Measurements from ENCODE around the gene ASB9.
A peak's percentile ranks its signal among the peaks of the same experiment; 100 is the strongest.

ASB9 gene

GRCh38 chrX:15241301-15241700 lies 28.6 kb downstream of the ASB9 start:
- ATAC-seq, result no peak

GRCh38 chrX:15240414-15240813 lies 29.5 kb downstream of the ASB9 start:
- ATAC-seq, result no peak

GRCh38 chrX:15236146-15236545 lies 33.7 kb downstream of the ASB9 start:
- no peak for ATAC-seq

- no peak for ATAC-seq
Observed at GRCh38 chrX:15235001-15235400, 34.9 kb downstream of the ASB9 start.

GRCh38 chrX:15233416-15234015 lies 36.4 kb downstream of the ASB9 start:
- peak; percentile 82 to 83 for ATAC-seq

- ATAC-seq, result no peak
Observed at GRCh38 chrX:15224747-15225146, 45.1 kb downstream of the ASB9 start.

GRCh38 chrX:15221321-15221720 lies 48.6 kb downstream of the ASB9 start:
- no peak for ATAC-seq

GRCh38 chrX:15217161-15217560 lies 52.7 kb downstream of the ASB9 start:
- ATAC-seq, result no peak

- ATAC-seq, result no peak
Observed at GRCh38 chrX:15216280-15216679, 53.6 kb downstream of the ASB9 start.

- no peak for ATAC-seq
Observed at GRCh38 chrX:15215366-15215765, 54.5 kb downstream of the ASB9 start.

- no peak for ATAC-seq
Observed at GRCh38 chrX:15214588-15214987, 55.3 kb downstream of the ASB9 start.

- no peak for ATAC-seq
Observed at GRCh38 chrX:15209096-15209495, 60.8 kb downstream of the ASB9 start.

- ATAC-seq, result peak; percentile 48 to 55
Observed at GRCh38 chrX:15207994-15208393, 61.9 kb downstream of the ASB9 start.

- ATAC-seq, result peak; percentile 59
Observed at GRCh38 chrX:15207384-15207783, 62.5 kb downstream of the ASB9 start.

GRCh38 chrX:15206306-15206705 lies 63.6 kb downstream of the ASB9 start:
- no peak for ATAC-seq

GRCh38 chrX:15204130-15204751 lies 65.6 kb downstream of the ASB9 start:
- peak; percentile 66 to 74 for ATAC-seq

- ATAC-seq, result no peak
Observed at GRCh38 chrX:15203694-15204093, 66.2 kb downstream of the ASB9 start.

- peak; percentile 16 to 18 for ATAC-seq
Observed at GRCh38 chrX:15202454-15203177, 67.3 kb downstream of the ASB9 start.

GRCh38 chrX:15200871-15201270 lies 69.0 kb downstream of the ASB9 start:
- ATAC-seq, result no peak

- ATAC-seq, result peak; percentile 54 to 62
Observed at GRCh38 chrX:15198608-15199202, 71.2 kb downstream of the ASB9 start.

GRCh38 chrX:15194146-15194545 lies 75.7 kb downstream of the ASB9 start:
- no peak for ATAC-seq
